ENCODE results near the gene NLRP6.

- TF ChIP-seq EZH2 (IDR thresholded peaks at IDR 0.05; ENCODE audit: borderline replicate concordance, insufficient read depth, low read depth, low read length, poor library complexity, severe bottlenecking) = no peak
- TF ChIP-seq, protein P1, sequence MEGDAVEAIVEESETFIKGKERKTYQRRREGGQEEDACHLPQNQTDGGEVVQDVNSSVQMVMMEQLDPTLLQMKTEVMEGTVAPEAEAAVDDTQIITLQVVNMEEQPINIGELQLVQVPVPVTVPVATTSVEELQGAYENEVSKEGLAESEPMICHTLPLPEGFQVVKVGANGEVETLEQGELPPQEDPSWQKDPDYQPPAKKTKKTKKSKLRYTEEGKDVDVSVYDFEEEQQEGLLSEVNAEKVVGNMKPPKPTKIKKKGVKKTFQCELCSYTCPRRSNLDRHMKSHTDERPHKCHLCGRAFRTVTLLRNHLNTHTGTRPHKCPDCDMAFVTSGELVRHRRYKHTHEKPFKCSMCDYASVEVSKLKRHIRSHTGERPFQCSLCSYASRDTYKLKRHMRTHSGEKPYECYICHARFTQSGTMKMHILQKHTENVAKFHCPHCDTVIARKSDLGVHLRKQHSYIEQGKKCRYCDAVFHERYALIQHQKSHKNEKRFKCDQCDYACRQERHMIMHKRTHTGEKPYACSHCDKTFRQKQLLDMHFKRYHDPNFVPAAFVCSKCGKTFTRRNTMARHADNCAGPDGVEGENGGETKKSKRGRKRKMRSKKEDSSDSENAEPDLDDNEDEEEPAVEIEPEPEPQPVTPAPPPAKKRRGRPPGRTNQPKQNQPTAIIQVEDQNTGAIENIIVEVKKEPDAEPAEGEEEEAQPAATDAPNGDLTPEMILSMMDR (IDR thresholded peaks at IDR 0.05) = no peak
These were observed 19.6 kb downstream of the NLRP6 start for GRCh38 chr11:297586-298405.

All from B cell (primary cell).